BLaER1 (cell line): ENCODE data around the gene NBEA.

Source experiments
- H3K27ac ChIP-seq: shearing (Covaris generic); formaldehyde crosslinking; 2 replicates; pipeline ENCODE4 v1.8.1; 2022
- H3K27me3 ChIP-seq: shearing (Covaris generic); formaldehyde crosslinking; 2 replicates; pipeline ENCODE4 v1.8.1; 2022
- H3K36me3 ChIP-seq: shearing (Covaris generic); formaldehyde crosslinking; 2 replicates; pipeline ENCODE4 v1.8.1; 2022
- H3K4me1 ChIP-seq: shearing (Covaris generic); formaldehyde crosslinking; 2 replicates; pipeline ENCODE4 v1.8.1; 2022
- H3K4me2 ChIP-seq: shearing (Covaris generic); formaldehyde crosslinking; 2 replicates; pipeline ENCODE4 v1.8.1; 2022
- H3K4me3 ChIP-seq: shearing (Covaris generic); formaldehyde crosslinking; 2 replicates; pipeline ENCODE4 v1.8.1; 2022
- H3K9ac ChIP-seq: shearing (Covaris generic); formaldehyde crosslinking; 2 replicates; pipeline ENCODE4 v1.8.1; 2022
- H3K9me3 ChIP-seq: shearing (Covaris generic); formaldehyde crosslinking; 2 replicates; pipeline ENCODE4 v1.8.1; 2022
- H4K20me1 ChIP-seq: shearing (Covaris generic); formaldehyde crosslinking; 2 replicates; pipeline ENCODE4 v1.8.1; 2022
- Cebpa-rat ChIP-seq: shearing (Covaris generic); IDR thresholded peaks from 2 replicates; pipeline ENCODE4 v1.8.1; 2022

Gene NBEA

GRCh38 chr13:35599384-35599783 is 657.3 kb downstream of the NBEA start:
- Histone ChIP-seq H3K4me2 (no peak overlapping the region), H3K9ac (no peak overlapping the region), H3K4me3 (no peak overlapping the region), H3K36me3 (no peaks in the 10 kb centered on the region), H3K4me1 (no peaks in the 10 kb centered on the region), H3K9me3 (no peaks in the 10 kb centered on the region), H3K27ac (no peak overlapping the region), H3K27me3 (no peaks in the 10 kb centered on the region), H4K20me1 (no peaks in the 10 kb centered on the region)
- TF ChIP-seq Cebpa-rat: no peak

GRCh38 chr13:35600137-35600536 is 658.1 kb downstream of the NBEA start:
- Histone ChIP-seq H3K4me3 (no peak overlapping the region), H3K4me2 (no peak overlapping the region), H3K27me3 (no peaks in the 10 kb centered on the region), H3K4me1 (no peaks in the 10 kb centered on the region), H4K20me1 (no peaks in the 10 kb centered on the region), H3K36me3 (no peaks in the 10 kb centered on the region), H3K9ac (no peak overlapping the region), H3K27ac (no peak overlapping the region), H3K9me3 (no peaks in the 10 kb centered on the region)
- TF ChIP-seq Cebpa-rat: no peak

GRCh38 chr13:35603593-35604285 is 661.7 kb downstream of the NBEA start:
- H3K36me3 ChIP-seq: no peaks in the 10 kb centered on the region
- no peak overlapping the region for H3K4me2 ChIP-seq
- no peak overlapping the region for H3K27ac ChIP-seq
- no peak overlapping the region for H3K9ac ChIP-seq
- H3K4me1 ChIP-seq: no peaks in the 10 kb centered on the region
- no peaks in the 10 kb centered on the region for H3K27me3 ChIP-seq
- no peaks in the 10 kb centered on the region for H4K20me1 ChIP-seq
- no peak for TF ChIP-seq Cebpa-rat
- H3K4me3 ChIP-seq: no peak overlapping the region
- no peaks in the 10 kb centered on the region for H3K9me3 ChIP-seq

- Histone ChIP-seq H3K27ac (no peak overlapping the region), H3K9me3 (no peaks in the 10 kb centered on the region), H3K4me1 (no peaks in the 10 kb centered on the region), H3K4me2 (no peak overlapping the region), H3K36me3 (no peaks in the 10 kb centered on the region), H3K9ac (no peak overlapping the region), H3K27me3 (no peaks in the 10 kb centered on the region), H4K20me1 (no peaks in the 10 kb centered on the region), H3K4me3 (no peak overlapping the region)
- TF ChIP-seq Cebpa-rat: no peak
Measured at GRCh38 chr13:35614666-35615065, 672.6 kb downstream of the NBEA start.

- H3K4me3 ChIP-seq: no peak overlapping the region
- H3K36me3 ChIP-seq: no peaks in the 10 kb centered on the region
- no peak overlapping the region for H3K27ac ChIP-seq
- no peak overlapping the region for H3K9ac ChIP-seq
- no peaks in the 10 kb centered on the region for H3K27me3 ChIP-seq
- no peaks in the 10 kb centered on the region for H3K9me3 ChIP-seq
- no peaks in the 10 kb centered on the region for H3K4me1 ChIP-seq
- no peak for TF ChIP-seq Cebpa-rat
- H4K20me1 ChIP-seq: no peaks in the 10 kb centered on the region
- H3K4me2 ChIP-seq: no peak overlapping the region
Measured at GRCh38 chr13:35617420-35617819, 675.4 kb downstream of the NBEA start.

- no peak overlapping the region for H3K27ac ChIP-seq
- H3K4me2 ChIP-seq: no peak overlapping the region
- H3K9me3 ChIP-seq: no peaks in the 10 kb centered on the region
- H3K4me1 ChIP-seq: no peaks in the 10 kb centered on the region
- no peak overlapping the region for H3K4me3 ChIP-seq
- no peaks in the 10 kb centered on the region for H4K20me1 ChIP-seq
- no peak overlapping the region for H3K9ac ChIP-seq
- H3K36me3 ChIP-seq: no peaks in the 10 kb centered on the region
- no peak for TF ChIP-seq Cebpa-rat
- H3K27me3 ChIP-seq: no peaks in the 10 kb centered on the region
Measured at GRCh38 chr13:35618565-35619083, 676.6 kb downstream of the NBEA start.

GRCh38 chr13:35621989-35622388 is 679.9 kb downstream of the NBEA start:
- H3K4me1 ChIP-seq: no peaks in the 10 kb centered on the region
- no peak overlapping the region for H3K4me2 ChIP-seq
- H4K20me1 ChIP-seq: no peaks in the 10 kb centered on the region
- H3K4me3 ChIP-seq: no peak overlapping the region
- TF ChIP-seq Cebpa-rat: no peak
- H3K36me3 ChIP-seq: no peaks in the 10 kb centered on the region
- no peak overlapping the region for H3K9ac ChIP-seq
- no peaks in the 10 kb centered on the region for H3K27me3 ChIP-seq
- H3K9me3 ChIP-seq: no peaks in the 10 kb centered on the region
- H3K27ac ChIP-seq: no peak overlapping the region

GRCh38 chr13:35629026-35629425 is 687.0 kb downstream of the NBEA start:
- H4K20me1 ChIP-seq: no peaks in the 10 kb centered on the region
- no peak overlapping the region for H3K27ac ChIP-seq
- no peaks in the 10 kb centered on the region for H3K4me1 ChIP-seq
- H3K4me3 ChIP-seq: no peak overlapping the region
- no peak overlapping the region for H3K9ac ChIP-seq
- no peaks in the 10 kb centered on the region for H3K36me3 ChIP-seq
- no peak for TF ChIP-seq Cebpa-rat
- H3K9me3 ChIP-seq: no peaks in the 10 kb centered on the region
- no peaks in the 10 kb centered on the region for H3K27me3 ChIP-seq
- H3K4me2 ChIP-seq: no peak overlapping the region

GRCh38 chr13:35630551-35631275 is 688.6 kb downstream of the NBEA start:
- H3K9me3 ChIP-seq: no peaks in the 10 kb centered on the region
- no peaks in the 10 kb centered on the region for H3K27me3 ChIP-seq
- H3K36me3 ChIP-seq: no peaks in the 10 kb centered on the region

GRCh38 chr13:35631666-35632065 is 689.6 kb downstream of the NBEA start:
- Histone ChIP-seq H3K9ac (no peak overlapping the region), H3K36me3 (no peaks in the 10 kb centered on the region), H3K27me3 (no peaks in the 10 kb centered on the region), H3K9me3 (no peaks in the 10 kb centered on the region), H3K4me3 (no peak overlapping the region), H4K20me1 (no peaks in the 10 kb centered on the region), H3K4me2 (no peak overlapping the region), H3K4me1 (no peaks in the 10 kb centered on the region), H3K27ac (no peak overlapping the region)
- no peak for TF ChIP-seq Cebpa-rat

More at GRCh38 chr13:35630551-35631275, 688.6 kb downstream of the NBEA start:
- H3K9ac ChIP-seq: no peak overlapping the region
- H4K20me1 ChIP-seq: no peaks in the 10 kb centered on the region
- no peak overlapping the region for H3K4me2 ChIP-seq
- TF ChIP-seq Cebpa-rat: no peak
- H3K27ac ChIP-seq: no peak overlapping the region
- no peaks in the 10 kb centered on the region for H3K4me1 ChIP-seq
- H3K4me3 ChIP-seq: no peak overlapping the region
